ENCODE results near the gene GABRB3. TPM values are rescaled to one million over a fixed set of nuclear protein-coding genes. Genes with fewer than 3 reads are reported as not detected.

Gene GABRB3
- total RNA-seq, 1 donor from 2014 or later, result 0.52 TPM

DNA sequence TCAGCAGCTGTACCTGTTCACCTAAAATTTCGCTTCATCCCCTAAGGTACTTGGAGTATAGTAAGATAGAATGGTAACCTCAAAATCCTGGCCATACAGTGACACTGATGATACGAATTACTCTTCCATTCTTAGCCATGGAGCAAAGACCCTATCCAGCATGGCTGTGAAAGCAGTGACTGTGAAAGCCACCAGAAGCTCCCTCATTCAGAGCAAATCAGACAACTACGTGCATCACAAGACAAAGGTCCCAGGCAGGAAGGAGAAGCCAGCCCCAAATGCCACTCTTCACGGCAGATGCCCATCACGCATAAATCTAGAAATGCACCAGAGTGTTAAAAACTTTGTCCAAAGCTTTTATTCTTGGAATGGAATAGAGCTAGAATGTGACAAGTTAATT is 99.4 kb downstream of the GABRB3 start:
- ATAC-seq, result no peak

DNA sequence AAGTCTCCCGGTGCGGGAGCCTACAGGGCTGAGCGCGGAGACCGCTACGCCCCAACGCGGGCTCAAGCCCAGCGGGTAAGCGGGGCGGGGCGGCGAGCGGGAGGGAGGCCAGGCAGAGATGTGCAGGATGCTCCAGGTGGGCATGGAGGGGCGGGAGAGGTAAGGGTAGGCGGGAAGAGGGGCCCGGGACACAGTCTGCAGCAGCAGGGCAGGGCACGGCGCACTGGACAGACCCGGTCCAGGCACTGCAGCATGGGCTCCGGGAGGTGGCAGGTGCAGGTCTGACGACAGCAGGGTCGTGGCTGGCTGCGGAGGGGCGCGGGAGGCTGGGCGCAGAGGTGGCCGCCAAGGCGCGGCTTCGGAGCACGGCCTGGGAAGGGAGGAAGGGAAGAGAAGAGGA is 102.8 kb downstream of the GABRB3 start:
- no peak for ATAC-seq

GRCh38 chr15:26667222-26667988 is 105.5 kb downstream of the GABRB3 start:
- ATAC-seq, result peak; percentile 82

GRCh38 chr15:26665957-26666791 is 106.7 kb downstream of the GABRB3 start:
- no peak for ATAC-seq

DNA sequence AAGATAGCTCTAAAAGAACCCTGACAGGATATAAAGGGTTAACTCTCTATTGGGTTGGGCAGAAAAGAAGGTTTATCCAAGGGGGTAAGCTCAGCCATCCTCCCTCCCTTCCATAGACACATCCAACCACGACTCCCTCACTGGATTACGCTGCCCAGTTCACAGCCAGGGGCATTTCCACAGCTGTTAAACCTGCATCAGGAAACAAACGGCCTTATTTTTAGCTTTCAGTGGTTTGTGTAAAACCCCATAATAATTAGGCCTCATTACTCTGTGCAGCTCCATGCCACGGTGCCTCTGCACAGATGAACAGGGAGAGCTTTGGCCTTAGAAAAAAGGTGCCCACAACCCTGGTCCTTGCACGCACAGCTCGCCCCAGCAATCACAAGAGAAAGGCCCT is 110.6 kb downstream of the GABRB3 start:
- ATAC-seq, result no peak

DNA sequence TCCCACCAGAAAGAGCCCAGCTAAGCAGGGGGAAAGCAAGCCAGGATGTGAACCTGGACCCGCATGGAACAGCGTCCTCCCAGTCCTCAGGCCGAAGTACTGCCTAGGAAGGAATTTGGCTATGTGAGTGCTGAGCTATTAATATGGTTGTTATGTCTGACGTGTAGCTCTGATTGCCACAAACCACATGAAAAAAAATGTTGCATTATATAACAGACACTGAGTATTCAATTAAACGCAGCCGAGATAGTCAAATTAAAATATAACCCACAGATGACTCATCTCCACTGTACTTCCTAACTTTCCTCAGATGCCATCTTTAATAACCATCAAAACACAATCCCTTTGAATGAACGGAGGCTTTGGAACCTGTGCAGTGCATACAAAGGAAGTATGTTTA is 111.1 kb downstream of the GABRB3 start:
- no peak for ATAC-seq

- no peak for ATAC-seq
Observed at GRCh38 chr15:26661107-26661506, 111.8 kb downstream of the GABRB3 start.

GRCh38 chr15:26660241-26660640 is 112.6 kb downstream of the GABRB3 start:
- no peak for ATAC-seq

DNA sequence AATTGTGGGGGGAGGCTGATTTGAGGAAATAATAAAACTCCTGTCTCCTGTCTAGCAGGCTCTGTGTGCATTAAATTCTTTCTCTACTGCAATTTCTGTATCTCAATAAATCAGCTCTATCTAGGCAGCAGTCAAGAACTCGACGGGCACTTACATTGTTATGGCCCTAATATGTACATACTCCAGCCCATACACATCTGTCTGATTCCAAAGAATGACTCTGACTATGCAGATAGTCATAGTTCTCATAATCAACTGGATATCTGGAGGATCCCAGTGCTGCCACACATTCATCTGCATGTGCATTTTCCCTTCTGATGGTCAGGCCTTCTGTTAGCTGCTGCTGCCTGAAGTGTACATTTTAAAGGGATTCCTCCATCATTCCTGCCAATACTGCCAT is 114.6 kb downstream of the GABRB3 start:
- no peak for ATAC-seq

- no peak for ATAC-seq
Observed at GRCh38 chr15:26656080-26656479, 116.8 kb downstream of the GABRB3 start.

- ATAC-seq, result no peak
Observed at GRCh38 chr15:26651909-26652308, 121.0 kb downstream of the GABRB3 start.

GRCh38 chr15:26648676-26649075 is 124.2 kb downstream of the GABRB3 start:
- no peak for ATAC-seq

- ATAC-seq, result no peak
Observed at GRCh38 chr15:26644948-26645347, 127.9 kb downstream of the GABRB3 start.

GRCh38 chr15:26641144-26641543 is 131.7 kb downstream of the GABRB3 start:
- ATAC-seq, result no peak

GRCh38 chr15:26640601-26641000 is 132.3 kb downstream of the GABRB3 start:
- ATAC-seq, result no peak

DNA sequence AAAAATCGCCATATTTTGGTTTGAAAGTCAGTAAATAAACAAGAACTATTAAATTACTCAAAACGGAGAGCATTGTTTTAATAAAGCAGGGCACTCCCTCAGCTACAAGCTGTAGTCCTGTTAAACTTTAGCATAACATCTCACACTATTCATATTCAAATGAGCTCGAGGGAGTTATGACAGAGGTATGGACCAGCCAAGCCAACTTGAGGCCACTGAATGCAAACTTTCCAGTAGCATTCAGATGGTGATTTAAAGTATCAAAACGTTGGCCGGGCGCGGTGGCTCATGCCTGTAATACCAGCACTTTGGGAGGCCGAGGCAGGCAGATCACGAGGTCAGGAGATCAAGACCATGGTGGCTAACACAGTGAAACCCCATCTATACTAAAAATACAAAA is 132.9 kb downstream of the GABRB3 start:
- ATAC-seq, result no peak

GRCh38 chr15:26635614-26636013 is 137.3 kb downstream of the GABRB3 start:
- ATAC-seq, result no peak

DNA sequence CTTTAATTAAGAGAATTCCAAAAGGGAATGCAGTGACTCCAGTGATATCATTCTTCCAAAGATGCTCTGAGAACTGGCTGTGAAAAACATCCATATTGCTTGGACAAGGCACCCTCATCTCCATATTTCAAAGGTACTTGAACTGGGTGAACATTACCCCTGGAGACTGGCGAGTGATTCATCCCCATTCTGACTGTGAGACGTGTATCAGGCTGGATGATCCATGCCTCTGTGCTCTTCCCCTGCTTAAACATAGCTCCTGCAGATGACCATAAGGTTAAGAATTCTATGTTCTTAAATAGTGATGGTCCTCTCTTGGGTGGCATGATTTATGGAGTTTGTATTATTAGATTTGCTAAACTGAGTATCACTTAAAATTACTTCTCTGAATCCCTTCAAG is 137.8 kb downstream of the GABRB3 start:
- no peak for ATAC-seq

DNA sequence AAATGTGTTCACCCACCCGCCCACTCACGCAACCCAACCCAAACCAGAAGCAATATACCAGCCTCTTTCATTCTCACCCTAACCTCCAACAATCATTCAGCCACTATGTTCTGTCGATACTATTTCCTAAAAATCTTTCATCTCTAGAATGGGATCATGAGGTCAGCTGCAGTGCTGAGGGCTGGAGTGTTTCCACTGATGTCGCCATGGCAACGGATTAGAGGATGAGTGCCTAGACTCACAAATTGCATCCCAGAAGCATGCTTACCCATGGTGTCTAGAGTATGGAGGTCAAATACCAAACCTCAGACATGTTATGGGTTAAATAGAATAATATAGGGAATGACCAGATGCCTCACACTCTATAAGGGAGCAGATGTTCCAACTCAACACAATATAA is 138.5 kb downstream of the GABRB3 start:
- no peak for ATAC-seq

GRCh38 chr15:26632500-26632899 is 140.4 kb downstream of the GABRB3 start:
- no peak for ATAC-seq

- no peak for ATAC-seq
Observed at GRCh38 chr15:26631894-26632293, 141.0 kb downstream of the GABRB3 start.

- no peak for ATAC-seq
Observed at GRCh38 chr15:26630857-26631256, 142.0 kb downstream of the GABRB3 start.

DNA sequence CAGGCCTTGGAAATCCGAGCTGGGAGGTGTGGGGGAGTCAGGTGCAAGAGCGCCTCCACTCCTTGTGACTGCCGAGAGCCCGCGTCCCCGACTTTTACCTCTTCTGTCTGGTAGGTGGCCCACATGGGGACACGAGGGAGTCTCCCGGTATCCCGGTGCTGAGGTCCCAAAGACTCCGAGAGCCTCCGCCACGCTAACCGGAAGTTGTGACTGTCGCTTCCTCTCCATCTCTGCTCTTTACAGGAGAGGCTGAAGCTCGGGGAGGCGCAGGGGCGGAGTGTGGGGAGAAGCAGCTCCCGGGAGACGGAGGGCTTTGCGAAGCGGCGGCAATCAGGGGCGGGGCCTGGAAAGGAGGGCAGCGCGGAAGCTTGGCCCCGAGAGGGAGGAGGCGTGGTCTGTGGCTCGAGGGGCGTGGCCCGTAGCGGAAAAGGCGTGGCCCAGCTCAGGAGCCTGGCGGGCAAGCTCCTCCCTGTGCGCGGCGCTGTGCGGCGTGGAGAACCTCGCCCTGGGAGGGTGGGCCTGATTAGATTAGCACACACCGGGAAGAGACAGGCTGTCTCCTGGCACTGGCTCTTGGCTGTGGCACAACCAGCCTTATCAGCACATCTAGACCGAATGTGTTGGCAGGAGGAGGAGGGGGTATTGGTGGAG is 143.9 kb downstream of the GABRB3 start:
- ATAC-seq, result peak; percentile 84

DNA sequence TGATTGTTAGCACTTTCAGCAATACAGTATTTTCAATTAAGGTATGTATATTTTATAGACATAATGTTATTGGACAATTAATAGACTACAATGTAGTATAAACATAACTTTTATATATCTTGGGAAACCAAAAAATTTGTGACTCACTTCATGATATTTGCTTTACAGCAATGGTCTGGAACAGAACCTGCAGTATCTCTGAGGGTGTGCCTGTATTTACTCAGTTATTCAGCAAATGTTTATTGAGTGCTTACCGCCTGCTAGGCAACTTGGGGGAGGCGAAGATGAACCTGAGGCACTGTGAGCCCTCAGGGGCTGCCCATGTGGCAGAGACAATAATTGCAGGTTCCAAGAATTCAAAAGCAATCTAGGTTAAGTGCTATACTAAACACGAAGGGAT is 144.8 kb downstream of the GABRB3 start:
- no peak for ATAC-seq
